ENCODE data around the gene FCF1. TPM values are rescaled to one million over a fixed set of nuclear protein-coding genes. Genes with fewer than 3 reads are reported as not detected.

The FCF1 gene
- total and polyA plus RNA-seq, 9 of the 15 experiments (the other 6 are each of a cell fraction or from before 2014, with no cell fraction given) = 6.8 to 91.9 (median 40.0) TPM

GRCh38 chr14:74712499-74713394, at the start of gene FCF1, which contains the start of gene AREL1 (continued):
- TF ChIP-seq BRF2 (IDR thresholded peaks at IDR 0.05; ENCODE audit: borderline replicate concordance, insufficient read depth, insufficient read length) (no peak), MIER1 (IDR thresholded peaks at IDR 0.05; ENCODE audit: low read depth) (no peak), NR2C1 (IDR thresholded peaks at IDR 0.05) (peak; percentile 98), NR2C1 (tag; IDR thresholded peaks at IDR 0.05) (peak; percentile 99), NCOA6 (IDR thresholded peaks at IDR 0.05) (no peak), EP400 (IDR thresholded peaks at IDR 0.05) (peak; percentile 82), HMBOX1 (IDR thresholded peaks at IDR 0.05) (no peak), BRD9 (IDR thresholded peaks at IDR 0.05; ENCODE audit: low read depth, partially characterized antibody) (no peak), HNRNPK (IDR thresholded peaks at IDR 0.05; ENCODE audit: low read depth, low read length, poor library complexity, severe bottlenecking) (no peak), FOXK1 (CRISPR knock-in tag; IDR thresholded peaks at IDR 0.05; ENCODE audit: borderline replicate concordance) (no peak), HLTF (IDR thresholded peaks at IDR 0.05) (no peak), ZNF407 (IDR thresholded peaks at IDR 0.05; ENCODE audit: low read depth) (no peak), POLR2AphosphoS2 (IDR thresholded peaks at IDR 0.05; ENCODE audit: low read length) (no peak), MNT (conservative IDR thresholded peaks at IDR 0.05) (peak; percentile 73 to 89)
